K562 (cell line): ENCODE data around the gene AKR1C4. TPM values are rescaled to one million over a fixed set of nuclear protein-coding genes. Genes with fewer than 3 reads are reported as not detected.
"Not testable (repeated sequence)": the region's sequence is repeated elsewhere in the genome, so short reads cannot be mapped to it uniquely, and the experiment has no call there.

ENCODE experiments used
- ATAC-seq: fragments of 200-7000 bp; cut with Tn5 transposase; 3 replicates; pipeline ENCODE4 v1.9.1; 2020; ENCODE audit warnings: moderate library complexity
- BruUV-seq: library from RNA; stranded (reverse); fragments of 400-500 nt; replicated peaks from 2 replicates; lab custom pipeline; 2021; lab: Mats Ljungman, UMichigan
- CTCF ChIA-PET: fragments of 300-600 bp; formaldehyde crosslinking; extraction: SDS; loops from one replicate; lab custom pipeline; 2021; ENCODE audit warnings: low intra/inter-chr PET ratio; lab: Yijun Ruan, JAX
- POLR2A ChIA-PET: fragments of 300-600, 350-650 bp; sonication (Branson Sonifier 250); formaldehyde crosslinking; extraction: SDS; loops from one replicate; lab custom pipeline; 2021; ENCODE audit warnings: antibody characterized with exemption, inconsistent platforms; lab: Yijun Ruan, JAX
- DNase-seq, 4 experiments: peaks; one replicate each; pipeline versions ENCODE4 v3.0.0 to v3.0.0-alpha.2; 2011 to 2018; ENCODE audit warnings: low spot score in 3 of 4, mixed read lengths in 3 of 4; ENCODE audit errors: extremely low read depth in 1 of 4
- FAIRE-seq: peaks from 2 replicates; lab custom pipeline; 2011; peaks lifted over from hg19 to GRCh38; lab: Jason Lieb, UNC
- H2AFZ ChIP-seq: 2 replicates; pipeline ENCODE4 v1.6.0; 2011; ENCODE audit warnings: low read depth, low read length, control low read depth, inconsistent platforms
- H3K27ac ChIP-seq: fragments of 200-600 bp; 3 replicates; pipeline ENCODE4 v1.8.0; 2011; ENCODE audit warnings: low read depth, mild to moderate bottlenecking, control low read depth, inconsistent platforms, low read length, moderate library complexity, mixed read lengths; ENCODE audit errors: extremely low read depth
- H3K27me3 ChIP-seq, 2 experiments: fragments of 300-600 bp in 1 of 2; 2 replicates in 1 of 2; 3 replicates in 1 of 2; pipeline versions ENCODE4 v1.6.0 to v1.8.0; 2011; ENCODE audit warnings: inconsistent platforms in 2 of 2, low read length in 2 of 2, mild to moderate bottlenecking in 1 of 2, mixed read lengths in 1 of 2, moderate library complexity in 1 of 2; ENCODE audit not compliant: control insufficient read depth in 2 of 2, insufficient read depth in 2 of 2
- H3K36me3 ChIP-seq: fragments of 300-600 bp; 3 replicates; pipeline ENCODE4 v1.8.0; 2011; ENCODE audit warnings: mild to moderate bottlenecking, low read length, inconsistent platforms; ENCODE audit not compliant: control insufficient read depth, insufficient read depth
- H3K4me1 ChIP-seq, 2 experiments: fragments of 200-600 bp in 1 of 2; replicated peaks in 1 of 2; 2 replicates in 1 of 2; 3 replicates in 1 of 2; pipeline versions ENCODE4 v1.5.1 to v1.8.0; 2011; ENCODE audit warnings: inconsistent platforms in 2 of 2, low read length in 2 of 2, mild to moderate bottlenecking in 1 of 2, mixed read lengths in 1 of 2, moderate library complexity in 1 of 2; ENCODE audit not compliant: control insufficient read depth in 2 of 2, insufficient read depth in 2 of 2
- H3K4me2 ChIP-seq: 2 replicates; pipeline ENCODE4 v1.6.1; 2011; ENCODE audit warnings: low read length, control low read depth, inconsistent platforms, mixed read lengths; ENCODE audit not compliant: insufficient read depth
- H3K4me3 ChIP-seq: fragments of 200-600 bp; sonication (generic), shearing (Covaris generic); 2 replicates; pipeline ENCODE4 v1.5.1; 2016; ENCODE audit warnings: control low read depth, inconsistent platforms
- H3K79me2 ChIP-seq: fragments of 200-600 bp; 3 replicates; pipeline ENCODE4 v1.8.0; 2011; ENCODE audit warnings: low read length, inconsistent platforms; ENCODE audit not compliant: control insufficient read depth, insufficient read depth
- H3K9ac ChIP-seq, 2 experiments: 2 replicates each; pipeline versions ENCODE4 v1.6.0 to v1.6.1; 2011; ENCODE audit warnings: low read depth in 2 of 2, low read length in 2 of 2, control low read depth in 1 of 2, inconsistent platforms in 1 of 2, mild to moderate bottlenecking in 1 of 2, mixed read lengths in 1 of 2; ENCODE audit not compliant: insufficient read depth in 1 of 2
- H3K9me1 ChIP-seq: one replicate; pipeline ENCODE4 v1.6.0; 2011; ENCODE audit warnings: inconsistent platforms, mild to moderate bottlenecking, low read length, moderate library complexity; ENCODE audit not compliant: control insufficient read depth, insufficient read depth
- H3K9me3 ChIP-seq: replicated peaks from 2 replicates; pipeline ENCODE4 v1.5.1; 2011; ENCODE audit warnings: low read depth, low read length, inconsistent platforms; ENCODE audit not compliant: control insufficient read depth, insufficient read depth
- H4K20me1 ChIP-seq: replicated peaks from 2 replicates; pipeline ENCODE4 v1.6.1; 2011; ENCODE audit warnings: low read length, inconsistent platforms, mixed read lengths; ENCODE audit not compliant: control insufficient read depth, insufficient read depth
- WGBS: fragments of 100-300 bp; shearing (Covaris generic); methylation state at CpG from one replicate; pipeline ENCODE4 v1.1.6; 2016; ENCODE audit warnings: low coverage, mixed read lengths; ENCODE audit not compliant: insufficient coverage; ENCODE audit errors: missing lambda C conversion rate; 5-methylcytosine and 5-hydroxymethylcytosine counted together
- in situ Hi-C: fragments of 300-500 bp; cut with MboI; formaldehyde crosslinking; loops from 4 replicates; pipeline ENCODE4 v1.15.0; 2018; ENCODE audit warnings: inconsistent platforms, mixed read lengths
- intact Hi-C: fragments of 100-400 bp; cut with micrococcal nuclease; formaldehyde crosslinking; loops from 2 replicates; pipeline ENCODE4 v1.14.2; 2022
- polyA plus RNA-seq, 8 experiments: library from polyadenylated mRNA; depleted of rRNA in 4 of 8; stranded (reverse) in 5 of 8; unstranded in 3 of 8; fragments of >200 nt; fragmentation: Nextera tagmentation in 2 of 8; fragmentation: Illumina TruSeq in 1 of 8; extraction: Ambion mirVana in 2 of 8; extraction: Trizol in 1 of 8; gene quantifications; 2 replicates each; pipeline versions ENCODE4 v1.2.1 to v1.2.3, GENCODE V29; 2011 to 2014; ENCODE audit warnings: inconsistent platforms in 1 of 8, missing spikeins in 1 of 8
- total RNA-seq, 7 experiments: library from RNA; depleted of rRNA in 6 of 7; stranded (reverse); fragments of >200 nt in 6 of 7; fragmentation: Illumina TruSeq in 2 of 7; extraction: Trizol in 2 of 7; gene quantifications; 2 replicates each; pipeline versions ENCODE4 v1.2.1 to v1.2.3, GENCODE V29; 2011 to 2021; ENCODE audit warnings: low replicate concordance in 1 of 7
- TF ChIP-seq, protein P1 (sequence below), 2 experiments: fragments of 450-650 bp; IDR thresholded peaks; 2 replicates each; pipeline ENCODE4 v1.6.1; 2018; ENCODE audit warnings: mild to moderate bottlenecking in 2 of 2, low read depth in 1 of 2; ENCODE audit not compliant: partially characterized antibody in 2 of 2

The AKR1C4 gene
- total and polyA plus RNA-seq, 9 of the 15 experiments (the other 6 are each of a cell fraction or from before 2014, with no cell fraction given) = 0.13 TPM; not detected in 8

DNA sequence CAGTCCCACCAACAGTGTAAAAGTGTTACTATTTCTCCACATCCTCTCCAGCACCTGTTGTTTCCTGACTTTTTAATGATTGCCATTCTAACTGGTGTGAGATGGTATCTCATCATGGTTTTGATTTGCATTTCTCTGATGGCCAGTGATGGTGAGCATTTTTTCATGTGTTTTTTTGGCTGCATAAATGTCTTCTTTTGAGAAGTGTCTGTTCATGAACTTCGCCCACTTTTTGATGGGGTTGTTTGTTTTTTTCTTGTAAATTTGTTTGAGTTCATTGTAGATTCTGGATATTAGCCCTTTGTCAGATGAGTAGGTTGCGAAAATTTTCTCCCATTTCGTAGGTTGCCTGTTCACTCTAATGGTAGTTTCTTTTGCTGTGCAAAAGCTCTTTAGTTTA lies 21.1 kb upstream of the AKR1C4 start:
- FAIRE-seq = not testable (repeated sequence)

DNA sequence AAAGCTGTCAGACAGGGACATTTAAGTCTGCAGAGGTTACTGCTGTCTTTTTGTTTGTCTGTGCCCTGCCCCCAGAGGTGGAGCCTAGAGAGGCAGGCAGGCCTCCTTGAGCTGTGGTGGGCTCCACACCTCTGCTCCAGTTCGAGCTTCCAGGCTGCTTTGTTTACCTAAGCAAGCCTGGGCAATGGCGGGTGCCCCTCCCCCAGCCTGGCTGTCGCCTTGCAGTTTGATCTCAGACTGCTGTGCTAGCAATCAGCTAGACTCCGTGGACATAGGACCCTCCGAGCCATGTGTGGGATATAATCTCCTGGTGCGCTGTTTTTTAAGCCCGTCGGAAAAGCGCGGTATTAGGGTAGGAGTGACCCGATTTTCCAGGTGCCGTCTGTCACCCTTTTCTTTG lies 16.1 kb upstream of the AKR1C4 start:
- in situ Hi-C loops, DNase-seq, H3K4me1 ChIP-seq, H3K4me3 ChIP-seq, FAIRE-seq, H3K4me2 ChIP-seq, H2AFZ ChIP-seq, POLR2A ChIA-PET, H3K9ac ChIP-seq, H4K20me1 ChIP-seq, H3K9me1 ChIP-seq, H3K27ac ChIP-seq, CTCF ChIA-PET, BruUV-seq, intact Hi-C loops, ATAC-seq, H3K9me3 ChIP-seq, H3K79me2 ChIP-seq, H3K27me3 ChIP-seq, H3K36me3 ChIP-seq: not testable (repeated sequence)
- 57% methylated on average over 10 of the region's 12 CpGs for WGBS

More for the DNA sequence above, 21.1 kb upstream of the AKR1C4 start:
- H3K4me1 ChIP-seq, H4K20me1 ChIP-seq, in situ Hi-C loops, H3K9ac ChIP-seq, BruUV-seq, H3K9me3 ChIP-seq, ATAC-seq, DNase-seq, H3K36me3 ChIP-seq, H3K27ac ChIP-seq, H3K79me2 ChIP-seq, POLR2A ChIA-PET, H3K4me2 ChIP-seq, H2AFZ ChIP-seq, intact Hi-C loops, CTCF ChIA-PET, H3K27me3 ChIP-seq, H3K4me3 ChIP-seq, H3K9me1 ChIP-seq: not testable (repeated sequence)
- WGBS = 50% methylated on average over 1 of the region's 3 CpGs
- TF ChIP-seq, protein P1, sequence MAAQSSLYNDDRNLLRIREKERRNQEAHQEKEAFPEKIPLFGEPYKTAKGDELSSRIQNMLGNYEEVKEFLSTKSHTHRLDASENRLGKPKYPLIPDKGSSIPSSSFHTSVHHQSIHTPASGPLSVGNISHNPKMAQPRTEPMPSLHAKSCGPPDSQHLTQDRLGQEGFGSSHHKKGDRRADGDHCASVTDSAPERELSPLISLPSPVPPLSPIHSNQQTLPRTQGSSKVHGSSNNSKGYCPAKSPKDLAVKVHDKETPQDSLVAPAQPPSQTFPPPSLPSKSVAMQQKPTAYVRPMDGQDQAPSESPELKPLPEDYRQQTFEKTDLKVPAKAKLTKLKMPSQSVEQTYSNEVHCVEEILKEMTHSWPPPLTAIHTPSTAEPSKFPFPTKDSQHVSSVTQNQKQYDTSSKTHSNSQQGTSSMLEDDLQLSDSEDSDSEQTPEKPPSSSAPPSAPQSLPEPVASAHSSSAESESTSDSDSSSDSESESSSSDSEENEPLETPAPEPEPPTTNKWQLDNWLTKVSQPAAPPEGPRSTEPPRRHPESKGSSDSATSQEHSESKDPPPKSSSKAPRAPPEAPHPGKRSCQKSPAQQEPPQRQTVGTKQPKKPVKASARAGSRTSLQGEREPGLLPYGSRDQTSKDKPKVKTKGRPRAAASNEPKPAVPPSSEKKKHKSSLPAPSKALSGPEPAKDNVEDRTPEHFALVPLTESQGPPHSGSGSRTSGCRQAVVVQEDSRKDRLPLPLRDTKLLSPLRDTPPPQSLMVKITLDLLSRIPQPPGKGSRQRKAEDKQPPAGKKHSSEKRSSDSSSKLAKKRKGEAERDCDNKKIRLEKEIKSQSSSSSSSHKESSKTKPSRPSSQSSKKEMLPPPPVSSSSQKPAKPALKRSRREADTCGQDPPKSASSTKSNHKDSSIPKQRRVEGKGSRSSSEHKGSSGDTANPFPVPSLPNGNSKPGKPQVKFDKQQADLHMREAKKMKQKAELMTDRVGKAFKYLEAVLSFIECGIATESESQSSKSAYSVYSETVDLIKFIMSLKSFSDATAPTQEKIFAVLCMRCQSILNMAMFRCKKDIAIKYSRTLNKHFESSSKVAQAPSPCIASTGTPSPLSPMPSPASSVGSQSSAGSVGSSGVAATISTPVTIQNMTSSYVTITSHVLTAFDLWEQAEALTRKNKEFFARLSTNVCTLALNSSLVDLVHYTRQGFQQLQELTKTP (IDR thresholded peaks at IDR 0.05; ENCODE audit: low read depth in 1 of 2, partially characterized antibody in 2 of 2) = peak in 1 of 2 experiments; percentile 96
